Mucosa of descending colon (tissue), 3 donors: ENCODE measurements around the gene OR2V2. TPM values are rescaled to one million over a fixed set of nuclear protein-coding genes. Genes with fewer than 3 reads are reported as not detected.

Experiments
- ATAC-seq: fragments of 200-7000 bp; cut with Tn5 transposase; one replicate; pipeline ENCODE4 v1.9.1; 2020; ENCODE audit warnings: mild to moderate bottlenecking, moderate library complexity
- DNase-seq, 3 donors: peaks; one replicate each; pipeline ENCODE4 v3.0.0-alpha.2; 2020
- H3K36me3 ChIP-seq: fragments of 200-600 bp; one replicate; pipeline ENCODE4 v1.8.0; 2021; ENCODE audit warnings: low read depth, mild to moderate bottlenecking
- H3K4me1 ChIP-seq: fragments of 200-600 bp; one replicate; pipeline ENCODE4 v1.8.0; 2021; ENCODE audit warnings: low read depth, mild to moderate bottlenecking
- H3K4me3 ChIP-seq: fragments of 200-600 bp; one replicate; pipeline ENCODE4 v1.8.0; 2021; ENCODE audit warnings: mild to moderate bottlenecking
- H3K9me3 ChIP-seq: fragments of 200-600 bp; one replicate; pipeline ENCODE4 v1.8.0; 2021; ENCODE audit warnings: mild to moderate bottlenecking
- intact Hi-C, 2 donors: fragments of 100-400 bp; cut with DNase I in 1 of 2; cut with micrococcal nuclease in 1 of 2; formaldehyde crosslinking; loops; one replicate each; pipeline versions ENCODE4 v1.11.0 to v1.11.1; 2022; cut with DNase I, micrococcal nuclease
- total RNA-seq, 3 donors: library from RNA; stranded (reverse); fragmentation: NEBNext Ultra II Directional in 2 of 3; extraction: Animal tissue kit (Norgen Biotek cat#: 25700) in 2 of 3; gene quantifications; one replicate each; pipeline versions ENCODE4 v1.2.1 to v1.2.4, GENCODE V29; 2021 to 2023
- TF ChIP-seq, protein P1 (sequence below): fragments of 200-600 bp; IDR thresholded peaks from one replicate; pipeline ENCODE4 v1.8.0; 2022; ENCODE audit warnings: antibody characterized with exemption, mild to moderate bottlenecking
- donor health status: DM: no; HTN: no; CAD: no; lungs with moderate emphysema.
- donor health status: DM: no; HTN: no; CAD: no.
- donor health status: DM: no; HTN: yes; CAD: no.

The OR2V2 gene
- total RNA-seq, 3 donors from 2014 or later: not detected

DNA sequence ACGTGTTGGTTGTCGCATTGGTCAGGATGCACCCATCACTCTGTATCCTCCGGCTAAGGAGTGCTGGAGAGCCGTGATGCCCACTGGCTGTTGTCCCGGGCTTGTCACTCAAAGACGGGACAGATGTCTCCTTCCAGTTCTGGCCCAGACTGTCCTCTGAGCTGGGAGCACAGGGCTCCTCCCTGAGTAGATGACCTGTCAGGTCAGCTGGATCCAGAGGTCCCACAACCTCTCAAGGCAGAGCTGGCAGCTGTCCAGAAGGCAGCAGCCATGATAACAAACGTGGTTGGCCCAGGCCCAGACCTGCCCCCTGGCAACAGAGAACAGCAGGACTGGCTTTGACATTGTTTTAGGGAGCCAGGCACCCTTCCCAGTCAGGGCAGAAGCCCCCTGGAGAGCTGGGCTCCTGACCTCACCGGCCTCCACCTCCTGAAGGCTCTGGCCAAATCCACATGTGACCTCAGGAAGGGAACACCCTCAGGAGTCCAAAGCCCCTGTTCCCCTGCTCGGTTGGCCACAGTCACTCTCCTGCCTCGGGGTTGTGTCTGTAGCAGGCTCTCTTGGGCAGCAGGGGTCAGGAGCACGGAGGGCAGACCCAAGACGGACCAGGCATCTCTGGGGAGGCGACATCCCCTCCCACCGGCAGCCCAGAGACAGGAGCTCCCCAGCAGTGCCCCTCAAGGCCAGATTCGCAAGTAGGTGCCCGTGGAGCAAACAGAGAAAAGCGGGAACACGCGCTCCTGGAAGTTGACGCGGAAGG, 47.3 kb downstream of the OR2V2 start:
- no peaks in the 10 kb centered on the region for H3K36me3 ChIP-seq
- intact Hi-C loops: no loop called here
- ATAC-seq (no peak), DNase-seq (no peak)
- H3K9me3 ChIP-seq: no peaks in the 10 kb centered on the region
- TF ChIP-seq, protein P1, sequence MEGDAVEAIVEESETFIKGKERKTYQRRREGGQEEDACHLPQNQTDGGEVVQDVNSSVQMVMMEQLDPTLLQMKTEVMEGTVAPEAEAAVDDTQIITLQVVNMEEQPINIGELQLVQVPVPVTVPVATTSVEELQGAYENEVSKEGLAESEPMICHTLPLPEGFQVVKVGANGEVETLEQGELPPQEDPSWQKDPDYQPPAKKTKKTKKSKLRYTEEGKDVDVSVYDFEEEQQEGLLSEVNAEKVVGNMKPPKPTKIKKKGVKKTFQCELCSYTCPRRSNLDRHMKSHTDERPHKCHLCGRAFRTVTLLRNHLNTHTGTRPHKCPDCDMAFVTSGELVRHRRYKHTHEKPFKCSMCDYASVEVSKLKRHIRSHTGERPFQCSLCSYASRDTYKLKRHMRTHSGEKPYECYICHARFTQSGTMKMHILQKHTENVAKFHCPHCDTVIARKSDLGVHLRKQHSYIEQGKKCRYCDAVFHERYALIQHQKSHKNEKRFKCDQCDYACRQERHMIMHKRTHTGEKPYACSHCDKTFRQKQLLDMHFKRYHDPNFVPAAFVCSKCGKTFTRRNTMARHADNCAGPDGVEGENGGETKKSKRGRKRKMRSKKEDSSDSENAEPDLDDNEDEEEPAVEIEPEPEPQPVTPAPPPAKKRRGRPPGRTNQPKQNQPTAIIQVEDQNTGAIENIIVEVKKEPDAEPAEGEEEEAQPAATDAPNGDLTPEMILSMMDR: no peak
- no peaks in the 10 kb centered on the region for H3K4me1 ChIP-seq
- no peak overlapping the region for H3K4me3 ChIP-seq

GRCh38 chr5:181195249-181195761, 47.9 kb downstream of the OR2V2 start:
- no peaks in the 10 kb centered on the region for H3K4me1 ChIP-seq
- H3K9me3 ChIP-seq: no peaks in the 10 kb centered on the region
- intact Hi-C loops: no loop called here
- H3K36me3 ChIP-seq: no peaks in the 10 kb centered on the region
- no peak overlapping the region for H3K4me3 ChIP-seq
- TF ChIP-seq, protein P1: no peak
- no peak for DNase-seq
- ATAC-seq: no peak

- H3K36me3 ChIP-seq: no peaks in the 10 kb centered on the region
- H3K4me1 ChIP-seq: no peaks in the 10 kb centered on the region
- ATAC-seq (no peak), DNase-seq (no peak)
- intact Hi-C loops: no loop called here
- H3K9me3 ChIP-seq: no peaks in the 10 kb centered on the region
- no peak overlapping the region for H3K4me3 ChIP-seq
- TF ChIP-seq, protein P1: no peak
Observed at GRCh38 chr5:181197326-181197951, 50.1 kb downstream of the OR2V2 start.

- TF ChIP-seq, protein P1: no peak
- no peak for DNase-seq
- H3K4me3 ChIP-seq: no peak overlapping the region
- no peaks in the 10 kb centered on the region for H3K9me3 ChIP-seq
- H3K36me3 ChIP-seq: no peaks in the 10 kb centered on the region
- no peaks in the 10 kb centered on the region for H3K4me1 ChIP-seq
- ATAC-seq: no peak
- intact Hi-C loops: no loop called here
Observed at GRCh38 chr5:181198106-181198685, 50.8 kb downstream of the OR2V2 start.

DNA sequence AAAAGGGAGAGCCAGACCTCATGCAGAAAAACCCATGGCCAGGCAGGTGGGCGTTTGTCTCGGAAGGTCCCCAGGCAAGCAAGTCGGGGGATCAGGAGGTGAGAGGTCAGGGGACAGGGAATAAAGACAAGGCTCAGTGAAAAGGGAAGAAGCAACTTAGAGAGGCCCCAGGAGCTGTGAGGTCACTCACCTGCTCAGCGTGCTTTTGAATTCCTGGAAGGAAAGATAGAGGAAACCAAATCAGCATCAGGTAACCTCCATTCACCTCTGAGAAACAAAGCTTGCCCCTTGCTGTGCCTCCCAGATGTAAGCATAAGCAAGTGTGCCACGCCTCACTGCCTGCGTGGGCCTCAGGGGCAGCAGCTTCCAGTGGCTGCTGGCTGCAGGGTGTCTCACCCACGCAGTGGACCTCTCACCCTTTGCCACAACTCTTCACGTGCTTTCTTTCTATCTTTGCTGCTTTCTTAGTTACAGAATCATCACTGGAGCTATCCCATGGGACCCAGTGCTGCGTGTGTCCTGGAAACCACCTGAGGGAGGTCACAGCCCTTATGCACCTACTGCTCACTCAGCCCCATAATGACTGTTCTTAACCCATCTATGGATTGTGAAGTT, 51.6 kb downstream of the OR2V2 start:
- intact Hi-C loops: no loop called here
- TF ChIP-seq, protein P1: no peak
- no peaks in the 10 kb centered on the region for H3K9me3 ChIP-seq
- no peak overlapping the region for H3K4me3 ChIP-seq
- ATAC-seq: no peak
- no peaks in the 10 kb centered on the region for H3K36me3 ChIP-seq
- peaks cover 6% of the 10 kb centered on the region for H3K4me1 ChIP-seq
- no peak for DNase-seq
